Measurements from ENCODE around the gene ANGEL2. TPM values are rescaled to one million over a fixed set of nuclear protein-coding genes. Genes with fewer than 3 reads are reported as not detected.

ANGEL2 gene
- total RNA-seq, 1 experiment from 2014 or later: 25.5 TPM

DNA sequence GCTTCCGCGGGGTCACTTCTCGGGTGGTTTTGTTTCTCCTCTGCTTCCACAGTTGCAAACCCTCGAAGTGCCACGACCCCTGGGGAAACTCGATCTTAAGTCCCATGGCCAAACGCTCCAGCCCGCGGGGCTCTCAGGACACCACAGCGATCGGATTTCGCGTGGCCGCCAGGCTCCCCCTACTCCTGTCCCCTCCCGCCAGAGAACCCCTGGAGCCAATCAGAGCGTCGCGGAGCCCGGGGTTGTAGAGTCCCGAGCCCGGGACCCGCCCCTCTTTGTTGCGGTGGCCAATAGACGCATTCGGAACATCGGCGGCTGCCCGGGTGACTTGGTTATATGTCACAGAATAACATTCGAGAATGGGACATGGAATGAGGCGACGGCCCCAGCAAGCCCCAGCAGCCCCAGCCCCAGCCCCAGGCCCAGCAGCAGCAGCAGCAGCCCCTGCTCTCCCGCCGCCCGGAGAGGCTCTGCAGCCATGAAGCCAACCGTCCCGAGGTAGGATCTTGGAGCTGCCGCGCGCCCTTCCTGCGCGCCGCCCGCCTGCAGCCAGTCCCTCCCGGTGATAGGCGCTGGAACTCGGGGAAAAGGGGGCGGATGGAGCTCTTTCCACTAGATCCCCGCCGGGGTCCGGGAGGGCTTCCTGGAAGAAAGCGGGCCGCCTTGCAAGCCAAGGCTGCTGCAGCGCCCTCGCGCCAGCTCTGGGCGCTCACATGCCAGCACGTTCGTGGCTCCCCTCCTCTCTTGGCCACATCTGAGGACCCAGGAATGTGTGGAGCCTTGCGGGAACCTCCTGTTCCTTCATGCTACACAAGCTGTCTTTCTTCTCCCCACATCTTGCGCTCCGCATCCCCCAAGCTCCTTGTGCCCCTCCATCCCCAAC lies 65.2 kb downstream of the ANGEL2 start, which contains the start of gene VASH2 (continued):
- TF ChIP-seq, protein P1, sequence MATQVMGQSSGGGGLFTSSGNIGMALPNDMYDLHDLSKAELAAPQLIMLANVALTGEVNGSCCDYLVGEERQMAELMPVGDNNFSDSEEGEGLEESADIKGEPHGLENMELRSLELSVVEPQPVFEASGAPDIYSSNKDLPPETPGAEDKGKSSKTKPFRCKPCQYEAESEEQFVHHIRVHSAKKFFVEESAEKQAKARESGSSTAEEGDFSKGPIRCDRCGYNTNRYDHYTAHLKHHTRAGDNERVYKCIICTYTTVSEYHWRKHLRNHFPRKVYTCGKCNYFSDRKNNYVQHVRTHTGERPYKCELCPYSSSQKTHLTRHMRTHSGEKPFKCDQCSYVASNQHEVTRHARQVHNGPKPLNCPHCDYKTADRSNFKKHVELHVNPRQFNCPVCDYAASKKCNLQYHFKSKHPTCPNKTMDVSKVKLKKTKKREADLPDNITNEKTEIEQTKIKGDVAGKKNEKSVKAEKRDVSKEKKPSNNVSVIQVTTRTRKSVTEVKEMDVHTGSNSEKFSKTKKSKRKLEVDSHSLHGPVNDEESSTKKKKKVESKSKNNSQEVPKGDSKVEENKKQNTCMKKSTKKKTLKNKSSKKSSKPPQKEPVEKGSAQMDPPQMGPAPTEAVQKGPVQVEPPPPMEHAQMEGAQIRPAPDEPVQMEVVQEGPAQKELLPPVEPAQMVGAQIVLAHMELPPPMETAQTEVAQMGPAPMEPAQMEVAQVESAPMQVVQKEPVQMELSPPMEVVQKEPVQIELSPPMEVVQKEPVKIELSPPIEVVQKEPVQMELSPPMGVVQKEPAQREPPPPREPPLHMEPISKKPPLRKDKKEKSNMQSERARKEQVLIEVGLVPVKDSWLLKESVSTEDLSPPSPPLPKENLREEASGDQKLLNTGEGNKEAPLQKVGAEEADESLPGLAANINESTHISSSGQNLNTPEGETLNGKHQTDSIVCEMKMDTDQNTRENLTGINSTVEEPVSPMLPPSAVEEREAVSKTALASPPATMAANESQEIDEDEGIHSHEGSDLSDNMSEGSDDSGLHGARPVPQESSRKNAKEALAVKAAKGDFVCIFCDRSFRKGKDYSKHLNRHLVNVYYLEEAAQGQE (IDR thresholded peaks at IDR 0.05; ENCODE audit: low read depth): no peak

DNA sequence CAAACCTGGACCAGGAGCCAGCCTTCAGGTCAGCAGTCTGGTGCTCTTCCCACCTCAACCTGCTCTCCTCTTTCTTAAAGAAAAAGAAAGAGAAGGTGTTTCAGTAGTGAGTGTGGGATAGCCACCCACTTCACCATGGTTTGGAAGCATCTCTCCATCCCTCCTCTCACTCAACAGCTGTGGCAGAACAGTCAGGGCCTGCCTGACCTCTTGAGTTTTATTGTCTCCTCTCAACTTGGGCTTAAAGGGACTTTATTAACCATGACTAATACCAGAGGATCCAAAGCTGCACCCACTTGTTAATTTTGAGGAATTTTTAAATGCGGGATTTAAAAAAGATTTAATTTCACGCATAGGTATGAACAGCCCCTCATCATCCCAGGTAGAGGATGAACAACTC lies 65.9 kb downstream of the ANGEL2 start:
- CTCF ChIA-PET: no interaction called here
- no TSS peak for BruUV-seq (replicated peaks)
- RAD21 ChIA-PET (ENCODE audit: low non-redundant PET in 1 of 2, low total read pairs in 2 of 2, uncharacterized antibody in 2 of 2, unreplicated experiment in 2 of 2): no interaction called here
- no peaks in the 10 kb centered on the region for H3K79me2 ChIP-seq (ENCODE audit: insufficient read depth, low read length)
- no peak for DNase-seq (ENCODE audit: low read depth, low spot score)
- H3K9me3 ChIP-seq (ENCODE audit: control insufficient read depth in 1 of 2, insufficient read depth in 1 of 2, low read depth in 1 of 2, low read length in 2 of 2): no peaks in the 10 kb centered on the region
- intact Hi-C loops (cut with micrococcal nuclease): no loop called here
- 0 out of 4 replicates have a peak, but pooled peaks cover 0 to 2% of the 10 kb centered on the region in 2 experiments for H3K36me3 ChIP-seq (ENCODE audit: control insufficient read depth in 1 of 2, insufficient read depth in 2 of 2, low read length in 2 of 2)
- H2AFZ ChIP-seq (ENCODE audit: low read depth, low read length, poor library complexity, severe bottlenecking): peak overlapping the region; percentile 49
- H3K27ac ChIP-seq (ENCODE audit: low read depth, low read length): no peak overlapping the region
- H3K9me2 ChIP-seq (ENCODE audit: insufficient read depth): no peaks in the 10 kb centered on the region
- H3K9ac ChIP-seq (ENCODE audit: low read length): peak overlapping the region; percentile 55; the same call in 1 of the 2 replicates
- peak overlapping the region; percentile 83 for H3K4me2 ChIP-seq (ENCODE audit: low read length)
- H4K20me1 ChIP-seq (ENCODE audit: insufficient read depth): no peaks in the 10 kb centered on the region
- peak overlapping the region; percentile 48 to 61 for H3K4me3 ChIP-seq (replicated peaks in 1 of 2; ENCODE audit: low read depth in 1 of 2, low read length in 2 of 2)
- no peaks in the 10 kb centered on the region for H3K27me3 ChIP-seq (ENCODE audit: insufficient read depth, low read length)
- POLR2A ChIA-PET: no interaction called here
- no peak for ATAC-seq
- H3K4me1 ChIP-seq (ENCODE audit: control insufficient read depth in 1 of 2, insufficient read depth in 2 of 2, low read length in 2 of 2): peaks cover 2 to 13% of the 10 kb centered on the region in 2 experiments; a peak in 3 of 4 replicates
- TF ChIP-seq JUND (IDR thresholded peaks at IDR 0.05): no peak
- no peak for TF ChIP-seq POLR2AphosphoS5 (IDR thresholded peaks at IDR 0.05; ENCODE audit: low read depth, low read length)
- TF ChIP-seq, protein P1 (IDR thresholded peaks at IDR 0.05; ENCODE audit: low read depth): no peak
- no peak for TF ChIP-seq ZNF274 (IDR thresholded peaks at IDR 0.05; ENCODE audit: low read depth, low read length)
- TF ChIP-seq RAD21 (IDR thresholded peaks at IDR 0.05; ENCODE audit: low read depth): no peak
- TF ChIP-seq, protein P2, sequence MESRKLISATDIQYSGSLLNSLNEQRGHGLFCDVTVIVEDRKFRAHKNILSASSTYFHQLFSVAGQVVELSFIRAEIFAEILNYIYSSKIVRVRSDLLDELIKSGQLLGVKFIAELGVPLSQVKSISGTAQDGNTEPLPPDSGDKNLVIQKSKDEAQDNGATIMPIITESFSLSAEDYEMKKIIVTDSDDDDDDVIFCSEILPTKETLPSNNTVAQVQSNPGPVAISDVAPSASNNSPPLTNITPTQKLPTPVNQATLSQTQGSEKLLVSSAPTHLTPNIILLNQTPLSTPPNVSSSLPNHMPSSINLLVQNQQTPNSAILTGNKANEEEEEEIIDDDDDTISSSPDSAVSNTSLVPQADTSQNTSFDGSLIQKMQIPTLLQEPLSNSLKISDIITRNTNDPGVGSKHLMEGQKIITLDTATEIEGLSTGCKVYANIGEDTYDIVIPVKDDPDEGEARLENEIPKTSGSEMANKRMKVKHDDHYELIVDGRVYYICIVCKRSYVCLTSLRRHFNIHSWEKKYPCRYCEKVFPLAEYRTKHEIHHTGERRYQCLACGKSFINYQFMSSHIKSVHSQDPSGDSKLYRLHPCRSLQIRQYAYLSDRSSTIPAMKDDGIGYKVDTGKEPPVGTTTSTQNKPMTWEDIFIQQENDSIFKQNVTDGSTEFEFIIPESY (IDR thresholded peaks at IDR 0.05; ENCODE audit: extremely low read depth, insufficient replicate concordance, low read length): no peak
- TF ChIP-seq CEBPB (IDR thresholded peaks at IDR 0.05; ENCODE audit: low read depth): no peak
- TF ChIP-seq, protein P3, sequence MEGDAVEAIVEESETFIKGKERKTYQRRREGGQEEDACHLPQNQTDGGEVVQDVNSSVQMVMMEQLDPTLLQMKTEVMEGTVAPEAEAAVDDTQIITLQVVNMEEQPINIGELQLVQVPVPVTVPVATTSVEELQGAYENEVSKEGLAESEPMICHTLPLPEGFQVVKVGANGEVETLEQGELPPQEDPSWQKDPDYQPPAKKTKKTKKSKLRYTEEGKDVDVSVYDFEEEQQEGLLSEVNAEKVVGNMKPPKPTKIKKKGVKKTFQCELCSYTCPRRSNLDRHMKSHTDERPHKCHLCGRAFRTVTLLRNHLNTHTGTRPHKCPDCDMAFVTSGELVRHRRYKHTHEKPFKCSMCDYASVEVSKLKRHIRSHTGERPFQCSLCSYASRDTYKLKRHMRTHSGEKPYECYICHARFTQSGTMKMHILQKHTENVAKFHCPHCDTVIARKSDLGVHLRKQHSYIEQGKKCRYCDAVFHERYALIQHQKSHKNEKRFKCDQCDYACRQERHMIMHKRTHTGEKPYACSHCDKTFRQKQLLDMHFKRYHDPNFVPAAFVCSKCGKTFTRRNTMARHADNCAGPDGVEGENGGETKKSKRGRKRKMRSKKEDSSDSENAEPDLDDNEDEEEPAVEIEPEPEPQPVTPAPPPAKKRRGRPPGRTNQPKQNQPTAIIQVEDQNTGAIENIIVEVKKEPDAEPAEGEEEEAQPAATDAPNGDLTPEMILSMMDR (IDR thresholded peaks at IDR 0.05 in 2 of 3, conservative IDR thresholded peaks at IDR 0.05 in 1 of 3; ENCODE audit: borderline replicate concordance in 1 of 3, insufficient read depth in 1 of 3, low read depth in 2 of 3, low read length in 2 of 3): no peak
- TF ChIP-seq CBX3 (IDR thresholded peaks at IDR 0.05; ENCODE audit: low read depth): no peak
- no peak for TF ChIP-seq SIN3A (IDR thresholded peaks at IDR 0.05; ENCODE audit: low read depth)
- no peak for TF ChIP-seq SRF (IDR thresholded peaks at IDR 0.05; ENCODE audit: low read depth)

Data from HCT116 (cell line).